ENCODE data around the gene CDH4. TPM values are rescaled to one million over a fixed set of nuclear protein-coding genes. Genes with fewer than 3 reads are reported as not detected.

Gene CDH4
- total RNA-seq, 1 donor from 2014 or later, result not detected

- Mint-ChIP-seq H3K27ac (no peak overlapping the region), H3K9me3 (no peaks in the 10 kb centered on the region), H3K4me1 (no peaks in the 10 kb centered on the region), H3K4me3 (no peak overlapping the region), H3K27me3 (no peaks in the 10 kb centered on the region), H3K36me3 (ENCODE audit: low read depth) (no peaks in the 10 kb centered on the region)
- CTCF ChIA-PET, result no interaction called here
- DNase-seq (no peak), ATAC-seq (ENCODE audit: low read depth) (no peak)
- POLR2A ChIA-PET, result no interaction called here
- intact Hi-C loops (cut with micrococcal nuclease), result no loop called here
- no peak for TF ChIP-seq CTCF (IDR thresholded peaks at IDR 0.05)
These were observed 558.1 kb downstream of the CDH4 start for GRCh38 chr20:61810066-61810737.

GRCh38 chr20:61810738-61811135, 558.7 kb downstream of the CDH4 start:
- no peak overlapping the region for H3K4me3 Mint-ChIP-seq
- ATAC-seq (ENCODE audit: low read depth), result no peak
- TF ChIP-seq CTCF (IDR thresholded peaks at IDR 0.05), result no peak
- DNase-seq, result no peak
- no peak overlapping the region for H3K27ac Mint-ChIP-seq
- intact Hi-C loops (cut with micrococcal nuclease), result no loop called here
- POLR2A ChIA-PET, result no interaction called here
- no peaks in the 10 kb centered on the region for H3K9me3 Mint-ChIP-seq
- no peaks in the 10 kb centered on the region for H3K27me3 Mint-ChIP-seq
- CTCF ChIA-PET, result no interaction called here
- H3K36me3 Mint-ChIP-seq (ENCODE audit: low read depth), result no peaks in the 10 kb centered on the region
- H3K4me1 Mint-ChIP-seq, result no peaks in the 10 kb centered on the region

GRCh38 chr20:61811166-61811565, 559.1 kb downstream of the CDH4 start:
- Mint-ChIP-seq H3K4me1 (no peaks in the 10 kb centered on the region), H3K9me3 (no peaks in the 10 kb centered on the region), H3K4me3 (no peak overlapping the region), H3K27me3 (no peaks in the 10 kb centered on the region), H3K36me3 (ENCODE audit: low read depth) (no peaks in the 10 kb centered on the region), H3K27ac (no peak overlapping the region)
- ChIA-PET CTCF (no interaction called here), POLR2A (interaction anchor here (0.6 kb wide), 1 partner anchor 368 kb away, joined by 3 read pairs; no protein-coding TSS in a partner anchor)
- no peak for TF ChIP-seq CTCF (IDR thresholded peaks at IDR 0.05)
- DNase-seq, result no peak
- ATAC-seq (ENCODE audit: low read depth), result no peak
- intact Hi-C loops (cut with micrococcal nuclease), result no loop called here

GRCh38 chr20:61812121-61812844, 560.2 kb downstream of the CDH4 start:
- no peak for TF ChIP-seq CTCF (IDR thresholded peaks at IDR 0.05)
- intact Hi-C loops (cut with micrococcal nuclease), result no loop called here
- Mint-ChIP-seq H3K4me1 (no peaks in the 10 kb centered on the region), H3K9me3 (no peaks in the 10 kb centered on the region), H3K36me3 (ENCODE audit: low read depth) (no peaks in the 10 kb centered on the region), H3K4me3 (no peak overlapping the region), H3K27ac (no peak overlapping the region), H3K27me3 (no peaks in the 10 kb centered on the region)
- POLR2A ChIA-PET, result no interaction called here
- CTCF ChIA-PET, result no interaction called here
- no peak for DNase-seq
- ATAC-seq (ENCODE audit: low read depth), result no peak

- Mint-ChIP-seq H3K4me3 (no peak overlapping the region), H3K4me1 (no peaks in the 10 kb centered on the region), H3K36me3 (ENCODE audit: low read depth) (no peaks in the 10 kb centered on the region), H3K27ac (no peak overlapping the region), H3K9me3 (no peaks in the 10 kb centered on the region), H3K27me3 (no peaks in the 10 kb centered on the region)
- CTCF ChIA-PET, result no interaction called here
- intact Hi-C loops (cut with micrococcal nuclease), result no loop called here
- no peak for DNase-seq
- ATAC-seq (ENCODE audit: low read depth), result no peak
- POLR2A ChIA-PET, result no interaction called here
- TF ChIP-seq CTCF (IDR thresholded peaks at IDR 0.05), result no peak
These were observed 560.9 kb downstream of the CDH4 start for GRCh38 chr20:61812845-61813485.

All from activated B cell treated with CpG ODN at 0.5 μM for 24 hours (primary cell).